Kidney glomerular epithelial cell (primary cell): ENCODE data around the gene ZNF525.
"Not testable (repeated sequence)": the region's sequence is repeated elsewhere in the genome, so short reads cannot be mapped to it uniquely, and the experiment has no call there.

Experiments used
- DNase-seq: peaks from one replicate; lab custom pipeline; 2025; lab: John Stamatoyannopoulos, UW

Gene ZNF525

GRCh38 chr19:53395840-53396524 lies 30.5 kb downstream of the ZNF525 start:
- DNase-seq: not testable (repeated sequence)

GRCh38 chr19:53396525-53396868 lies 31.0 kb downstream of the ZNF525 start:
- no peak for DNase-seq

DNA sequence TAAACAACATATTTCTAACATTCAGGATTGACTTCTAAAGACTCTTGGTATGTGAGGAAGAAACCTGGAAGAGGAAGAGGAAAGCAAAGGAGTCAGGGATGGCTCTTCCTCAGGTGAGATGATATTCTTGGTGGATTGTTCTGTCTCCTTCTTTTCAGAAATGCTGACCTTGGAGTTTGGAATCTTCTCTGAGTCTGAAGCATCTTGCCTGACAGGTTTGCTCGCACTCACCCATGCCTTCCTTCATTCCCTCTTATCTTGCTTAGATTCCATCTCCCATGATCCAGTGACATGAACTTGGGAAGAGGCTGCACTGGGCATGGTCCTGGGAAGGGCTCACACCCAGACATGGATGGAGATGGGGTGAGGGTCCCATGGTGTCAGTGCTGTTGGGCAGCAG lies 32.4 kb downstream of the ZNF525 start:
- DNase-seq: not testable (repeated sequence)

GRCh38 chr19:53409505-53410204 lies 44.1 kb downstream of the ZNF525 start:
- DNase-seq: no peak

- DNase-seq: not testable (repeated sequence)
Measured at GRCh38 chr19:53420520-53421315, 55.2 kb downstream of the ZNF525 start.

GRCh38 chr19:53422551-53422950 lies 57.0 kb downstream of the ZNF525 start:
- DNase-seq: no peak

- DNase-seq: not testable (repeated sequence)
Measured at GRCh38 chr19:53423074-53423473, 57.6 kb downstream of the ZNF525 start.

- not testable (repeated sequence) for DNase-seq
Measured at GRCh38 chr19:53423680-53424079, 58.2 kb downstream of the ZNF525 start.

GRCh38 chr19:53424968-53425597 lies 59.6 kb downstream of the ZNF525 start:
- DNase-seq: peak; percentile 3

DNA sequence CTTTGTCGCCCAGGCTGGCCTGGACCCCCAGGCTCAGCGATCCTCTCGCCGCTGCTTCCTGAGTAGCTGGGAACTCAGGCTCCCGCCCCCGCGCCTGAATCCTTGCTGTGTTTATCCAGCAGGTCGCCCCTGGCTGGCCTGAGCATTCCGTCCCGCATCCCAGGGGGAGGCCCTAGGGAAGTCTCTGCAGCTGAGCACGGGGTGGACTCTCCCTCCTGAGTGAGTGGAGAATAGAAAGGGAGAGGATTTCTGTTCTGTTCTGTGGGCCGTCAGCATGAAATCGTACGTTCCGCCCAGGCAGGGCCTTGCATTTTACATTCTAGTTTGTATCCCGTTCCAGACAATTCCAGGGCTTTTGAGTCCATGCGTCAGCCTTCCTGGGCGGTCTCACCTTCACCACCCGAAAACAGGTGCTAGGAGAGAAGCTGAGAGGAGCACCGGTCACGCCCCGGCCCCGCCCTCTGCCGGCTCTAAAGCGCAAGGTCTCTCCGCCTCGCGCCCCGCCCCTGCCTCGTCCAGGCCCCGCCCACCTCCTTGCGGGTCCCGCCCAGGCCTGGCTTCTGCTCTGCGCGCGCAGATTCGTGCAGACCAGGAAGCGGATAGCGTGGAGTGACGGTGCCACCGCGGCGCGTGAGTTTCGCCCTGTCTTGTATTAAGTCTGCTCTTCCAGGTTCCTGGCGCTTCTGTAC lies 66.0 kb downstream of the ZNF525 start, which contains the start of gene ZNF761:
Gene ZNF761, plus strand, starts transcription at position 586 of the 689 bp plus-strand sequence. CDS start 15,285 bp downstream, outside the sequence.
- DNase-seq: peak; percentile 92

GRCh38 chr19:53432088-53432661 lies 66.7 kb downstream of the ZNF525 start:
- no peak for DNase-seq
